Panc1 (cell line): ENCODE data around the gene PCNT. TPM values are rescaled to one million over a fixed set of nuclear protein-coding genes. Genes with fewer than 3 reads are reported as not detected.
A peak's percentile ranks its signal among the peaks of the same experiment; 100 is the strongest.

Experiments
- ATAC-seq: fragments of 200-7000 bp; cut with Tn5 transposase; 2 replicates; pipeline ENCODE4 v1.9.1; 2020; ENCODE audit warnings: mild to moderate bottlenecking, moderate library complexity
- BruUV-seq: library from RNA; stranded (reverse); fragments of 400-500 nt; replicated peaks from 2 replicates; lab custom pipeline; 2021; lab: Mats Ljungman, UMichigan
- CTCF ChIA-PET: fragments of 300-600 bp; sonication (Branson Sonifier 250); formaldehyde crosslinking; loops from one replicate; lab custom pipeline; 2022; ENCODE audit warnings: antibody characterized with exemption; lab: Charles Lee
- POLR2A ChIA-PET: fragments of 300-600 bp; sonication (Branson Sonifier 250); formaldehyde crosslinking; loops from one replicate; lab custom pipeline; 2022; ENCODE audit warnings: antibody characterized with exemption; lab: Charles Lee
- DNase-seq: peaks from one replicate; pipeline ENCODE4 v3.0.0-alpha.2; 2010; ENCODE audit warnings: low read depth, low spot score
- H3K27ac ChIP-seq: 2 replicates; pipeline ENCODE4 v1.5.1; 2011; ENCODE audit warnings: mild to moderate bottlenecking, low read length, inconsistent platforms
- H3K27me3 ChIP-seq: fragments of 200-500 bp; sonication (Bioruptor generic); 2 replicates; pipeline ENCODE4 v1.6.0; 2014; ENCODE audit warnings: low read length, inconsistent platforms; ENCODE audit not compliant: control insufficient read depth, insufficient read depth
- H3K36me3 ChIP-seq: fragments of 200-500 bp; sonication (Bioruptor generic); 2 replicates; pipeline ENCODE4 v1.5.1; 2014; ENCODE audit warnings: inconsistent platforms, mild to moderate bottlenecking, low read length, moderate library complexity; ENCODE audit not compliant: control insufficient read depth, insufficient read depth
- H3K4me1 ChIP-seq: 2 replicates; pipeline ENCODE4 v1.5.1; 2011; ENCODE audit warnings: inconsistent platforms, mild to moderate bottlenecking, low read length, moderate library complexity; ENCODE audit not compliant: control insufficient read depth, insufficient read depth
- H3K4me3 ChIP-seq, 2 experiments: 2 replicates each; pipeline ENCODE4 v1.5.1; 2011 to 2012; ENCODE audit warnings: low read depth in 2 of 2, low read length in 2 of 2, mild to moderate bottlenecking in 2 of 2, inconsistent platforms in 1 of 2, moderate library complexity in 1 of 2
- H3K9me3 ChIP-seq: fragments of 200-500 bp; sonication (Bioruptor generic); 2 replicates; pipeline ENCODE4 v1.5.1; 2014; ENCODE audit warnings: low read depth, mild to moderate bottlenecking, inconsistent platforms, low read length, moderate library complexity; ENCODE audit not compliant: control insufficient read depth, insufficient read depth
- POLR2AphosphoS5 ChIP-seq: IDR thresholded peaks from 2 replicates; pipeline ENCODE4 v1.6.1; 2012; ENCODE audit warnings: mild to moderate bottlenecking, low read depth, low read length, moderate library complexity
- REST ChIP-seq, 2 experiments: IDR thresholded peaks; 2 replicates each; pipeline ENCODE4 v1.6.1; 2011 to 2012; ENCODE audit warnings: low read depth in 2 of 2, control low read depth in 1 of 2, low read length in 1 of 2, mild to moderate bottlenecking in 1 of 2, moderate library complexity in 1 of 2; ENCODE audit not compliant: insufficient read depth in 1 of 2
- SIN3A ChIP-seq: IDR thresholded peaks from 2 replicates; pipeline ENCODE4 v1.6.1; 2012; ENCODE audit warnings: low read depth, mild to moderate bottlenecking, low read length, moderate library complexity, borderline replicate concordance; ENCODE audit not compliant: insufficient read depth
- TCF7L2 ChIP-seq: IDR thresholded peaks from 2 replicates; pipeline ENCODE4 v1.6.1; 2011; ENCODE audit warnings: mild to moderate bottlenecking, low read depth, low read length, inconsistent platforms
- in situ Hi-C: cut with HindIII; loops from 2 replicates; pipeline ENCODE4 v1.10.0; 2016; ENCODE audit warnings: low sequenced_read_pairs, low pct_unique_long_range_greater_than_20kb
- intact Hi-C: fragments of 100-400 bp; cut with micrococcal nuclease; formaldehyde crosslinking; loops from one replicate; pipeline ENCODE4 v1.10.0; 2022; ENCODE audit not compliant: unreplicated experiment
- total RNA-seq: library from RNA; stranded (reverse); gene quantifications from one replicate; pipeline ENCODE4 v1.2.1, GENCODE V29; 2021; ENCODE audit not compliant: unreplicated experiment
- TF ChIP-seq, protein P1 (sequence below): fragments of 450-650 bp; IDR thresholded peaks from 2 replicates; pipeline ENCODE4 v1.5.1; 2017; ENCODE audit warnings: mild to moderate bottlenecking

The PCNT gene
- total RNA-seq, 1 experiment from 2014 or later: 44.3 TPM

DNA sequence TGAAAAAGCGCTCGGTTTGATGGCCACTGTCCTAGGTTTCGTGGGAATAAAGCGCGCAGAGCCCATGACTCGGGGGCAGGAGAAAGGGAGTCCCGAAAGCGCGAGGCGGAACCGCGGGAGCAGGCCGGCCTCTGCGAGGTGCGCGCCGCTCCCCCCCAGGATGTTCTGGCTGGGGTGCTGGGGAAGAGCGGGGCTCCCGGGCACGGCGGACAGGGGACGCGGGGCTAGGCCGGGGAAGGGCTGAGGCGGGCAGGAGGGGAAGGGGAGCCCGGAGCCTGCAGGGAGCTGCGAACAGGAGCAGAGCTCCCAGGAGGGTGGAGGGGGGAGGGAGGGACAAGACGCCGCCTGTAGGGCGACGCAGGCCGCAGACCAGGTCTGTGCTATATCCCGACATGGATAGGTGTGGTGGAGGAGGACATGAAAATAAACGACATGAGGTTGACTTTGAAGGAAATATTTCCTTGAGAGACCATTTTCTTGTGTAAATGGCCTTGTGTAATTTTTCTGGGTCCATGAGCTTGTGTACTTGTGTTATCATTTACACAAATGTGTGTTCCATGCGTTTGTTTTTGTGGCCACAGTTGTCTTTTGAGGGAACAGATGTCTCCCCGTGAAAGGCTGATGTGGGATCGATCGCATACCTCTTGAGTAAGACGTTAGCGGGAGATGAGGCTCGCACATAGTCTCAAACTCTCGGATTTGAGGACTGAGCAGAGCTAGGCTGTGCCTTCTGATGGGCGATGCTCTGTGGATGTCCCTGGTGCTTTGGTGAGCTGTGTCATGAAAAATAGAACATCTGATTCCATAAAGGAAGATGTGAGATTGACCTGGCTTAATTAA lies 1.3 kb downstream of the PCNT start:
- in situ Hi-C loops (no loop called here), intact Hi-C loops (no loop called here)
- Histone ChIP-seq H3K27ac (peak overlapping the region; percentile 88), H3K27me3 (no peaks in the 10 kb centered on the region), H3K4me1 (peaks cover 21% of the 10 kb centered on the region), H3K36me3 (peaks cover 2% of the 10 kb centered on the region; the same call in 1 of the 2 replicates), H3K4me3 (peak overlapping the region; percentile 55 to 71), H3K9me3 (no peaks in the 10 kb centered on the region)
- CTCF ChIA-PET: interaction anchor here (0.5 to 0.6 kb wide), 5 partner anchors 8 to 356 kb away, joined by 4 to 6 read pairs (median 4); no protein-coding TSS in a partner anchor
- no peak for DNase-seq
- peak; percentile 59 for ATAC-seq
- POLR2A ChIA-PET: interaction anchor here (0.6 kb wide), 1 partner anchor 9 kb away, joined by 4 read pairs; no protein-coding TSS in a partner anchor
- BruUV-seq: no TSS peak
- no peak for TF ChIP-seq TCF7L2
- TF ChIP-seq, protein P1, sequence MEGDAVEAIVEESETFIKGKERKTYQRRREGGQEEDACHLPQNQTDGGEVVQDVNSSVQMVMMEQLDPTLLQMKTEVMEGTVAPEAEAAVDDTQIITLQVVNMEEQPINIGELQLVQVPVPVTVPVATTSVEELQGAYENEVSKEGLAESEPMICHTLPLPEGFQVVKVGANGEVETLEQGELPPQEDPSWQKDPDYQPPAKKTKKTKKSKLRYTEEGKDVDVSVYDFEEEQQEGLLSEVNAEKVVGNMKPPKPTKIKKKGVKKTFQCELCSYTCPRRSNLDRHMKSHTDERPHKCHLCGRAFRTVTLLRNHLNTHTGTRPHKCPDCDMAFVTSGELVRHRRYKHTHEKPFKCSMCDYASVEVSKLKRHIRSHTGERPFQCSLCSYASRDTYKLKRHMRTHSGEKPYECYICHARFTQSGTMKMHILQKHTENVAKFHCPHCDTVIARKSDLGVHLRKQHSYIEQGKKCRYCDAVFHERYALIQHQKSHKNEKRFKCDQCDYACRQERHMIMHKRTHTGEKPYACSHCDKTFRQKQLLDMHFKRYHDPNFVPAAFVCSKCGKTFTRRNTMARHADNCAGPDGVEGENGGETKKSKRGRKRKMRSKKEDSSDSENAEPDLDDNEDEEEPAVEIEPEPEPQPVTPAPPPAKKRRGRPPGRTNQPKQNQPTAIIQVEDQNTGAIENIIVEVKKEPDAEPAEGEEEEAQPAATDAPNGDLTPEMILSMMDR: peak; percentile 8; the same call in 1 of the 2 replicates

GRCh38 chr21:46326110-46326703 lies 2.3 kb downstream of the PCNT start:
- Histone ChIP-seq H3K9me3 (no peaks in the 10 kb centered on the region), H3K4me1 (peaks cover 21% of the 10 kb centered on the region), H3K36me3 (peaks cover 2% of the 10 kb centered on the region; the same call in 1 of the 2 replicates), H3K27me3 (no peaks in the 10 kb centered on the region), H3K27ac (peak overlapping the region; percentile 88), H3K4me3 (peak overlapping the region; percentile 55 to 71; a peak in 3 of 4 replicates)
- in situ Hi-C loops: no loop called here
- intact Hi-C loops: no loop called here
- ChIA-PET POLR2A (no interaction called here), CTCF (no interaction called here)
- TF ChIP-seq TCF7L2 (no peak), REST (IDR thresholded peaks at IDR 0.05; ENCODE audit: insufficient read depth in 1 of 2, low read depth in 2 of 2, low read length in 1 of 2) (no peak), POLR2AphosphoS5 (no peak), SIN3A (no peak)
- TF ChIP-seq, protein P1: no peak
- no peak for DNase-seq
- BruUV-seq: TSS peak; percentile 72
- no peak for ATAC-seq
